Calu3 (cell line): ENCODE results near the gene NCAM2. TPM values are rescaled to one million over a fixed set of nuclear protein-coding genes. Genes with fewer than 3 reads are reported as not detected.

Source experiments
- BruUV-seq: library from RNA; stranded (reverse); fragments of 400-500 nt; replicated peaks from 2 replicates; lab custom pipeline; 2021; lab: Mats Ljungman, UMichigan
- CTCF ChIA-PET: fragments of 300-600 bp; sonication (Branson Sonifier 250); formaldehyde crosslinking; loops from one replicate; lab custom pipeline; 2022; ENCODE audit warnings: antibody characterized with exemption; lab: Charles Lee
- DNase-seq: peaks from one replicate; pipeline ENCODE4 v3.0.0; 2022
- H3K27ac Mint-ChIP-seq: one replicate; pipeline ENCODE4 v1.8.0; 2022; ENCODE audit warnings: mixed read lengths; ENCODE audit not compliant: unreplicated experiment
- H3K27me3 Mint-ChIP-seq: one replicate; pipeline ENCODE4 v1.8.0; 2022; ENCODE audit warnings: mixed read lengths; ENCODE audit not compliant: unreplicated experiment
- H3K36me3 Mint-ChIP-seq: one replicate; pipeline ENCODE4 v1.8.0; 2022; ENCODE audit warnings: mild to moderate bottlenecking, moderate library complexity, mixed read lengths; ENCODE audit not compliant: insufficient read depth, unreplicated experiment
- H3K4me1 Mint-ChIP-seq: one replicate; pipeline ENCODE4 v1.8.0; 2022; ENCODE audit warnings: mild to moderate bottlenecking, low read depth, mixed read lengths; ENCODE audit not compliant: unreplicated experiment
- H3K4me3 Mint-ChIP-seq: one replicate; pipeline ENCODE4 v1.8.0; 2022; ENCODE audit warnings: mild to moderate bottlenecking, low read depth, moderate library complexity, mixed read lengths; ENCODE audit not compliant: unreplicated experiment
- H3K9me3 Mint-ChIP-seq: one replicate; pipeline ENCODE4 v1.8.0; 2022; ENCODE audit warnings: low read depth, mixed read lengths; ENCODE audit not compliant: unreplicated experiment
- intact Hi-C: fragments of 100-400 bp; cut with micrococcal nuclease; formaldehyde crosslinking; loops from one replicate; pipeline ENCODE4 v1.10.0; 2022; ENCODE audit not compliant: unreplicated experiment
- total RNA-seq: library from RNA; stranded (reverse); gene quantifications from 2 replicates; pipeline ENCODE4 v1.2.3, GENCODE V29; 2022
- TF ChIP-seq, protein P1 (sequence below): fragments of 200-600 bp; IDR thresholded peaks from one replicate; pipeline ENCODE4 v1.8.0; 2022; ENCODE audit warnings: antibody characterized with exemption; ENCODE audit not compliant: unreplicated experiment

Gene NCAM2
- total RNA-seq, 1 experiment from 2014 or later = not detected

DNA sequence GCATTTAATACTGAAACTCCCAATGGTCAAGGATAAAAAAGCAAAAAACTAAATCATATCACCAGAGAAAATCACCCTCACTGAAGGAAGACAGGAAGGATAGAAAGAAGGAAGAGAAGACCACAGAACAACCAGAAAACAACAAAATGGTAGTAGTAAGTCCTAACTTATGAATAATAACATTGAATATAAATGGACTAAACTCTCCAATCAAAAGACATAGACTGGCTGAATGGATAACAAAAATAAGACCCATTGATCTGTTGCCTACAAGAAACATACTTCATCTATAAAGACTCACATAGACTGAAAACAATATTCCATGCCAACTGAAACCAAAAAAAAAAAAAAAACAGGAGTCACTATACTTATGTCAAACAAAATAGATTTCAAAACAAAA lies 347.7 kb downstream of the NCAM2 start:
- DNase-seq = no peak
- Mint-ChIP-seq H3K27me3 (no peaks in the 10 kb centered on the region), H3K27ac (no peak overlapping the region), H3K4me3 (no peak overlapping the region), H3K9me3 (peaks cover 10% of the 10 kb centered on the region), H3K4me1 (no peaks in the 10 kb centered on the region), H3K36me3 (no peaks in the 10 kb centered on the region)
- TF ChIP-seq, protein P1, sequence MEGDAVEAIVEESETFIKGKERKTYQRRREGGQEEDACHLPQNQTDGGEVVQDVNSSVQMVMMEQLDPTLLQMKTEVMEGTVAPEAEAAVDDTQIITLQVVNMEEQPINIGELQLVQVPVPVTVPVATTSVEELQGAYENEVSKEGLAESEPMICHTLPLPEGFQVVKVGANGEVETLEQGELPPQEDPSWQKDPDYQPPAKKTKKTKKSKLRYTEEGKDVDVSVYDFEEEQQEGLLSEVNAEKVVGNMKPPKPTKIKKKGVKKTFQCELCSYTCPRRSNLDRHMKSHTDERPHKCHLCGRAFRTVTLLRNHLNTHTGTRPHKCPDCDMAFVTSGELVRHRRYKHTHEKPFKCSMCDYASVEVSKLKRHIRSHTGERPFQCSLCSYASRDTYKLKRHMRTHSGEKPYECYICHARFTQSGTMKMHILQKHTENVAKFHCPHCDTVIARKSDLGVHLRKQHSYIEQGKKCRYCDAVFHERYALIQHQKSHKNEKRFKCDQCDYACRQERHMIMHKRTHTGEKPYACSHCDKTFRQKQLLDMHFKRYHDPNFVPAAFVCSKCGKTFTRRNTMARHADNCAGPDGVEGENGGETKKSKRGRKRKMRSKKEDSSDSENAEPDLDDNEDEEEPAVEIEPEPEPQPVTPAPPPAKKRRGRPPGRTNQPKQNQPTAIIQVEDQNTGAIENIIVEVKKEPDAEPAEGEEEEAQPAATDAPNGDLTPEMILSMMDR = no peak
- CTCF ChIA-PET = no interaction called here
- no TSS peak for BruUV-seq
- intact Hi-C loops = no loop called here

DNA sequence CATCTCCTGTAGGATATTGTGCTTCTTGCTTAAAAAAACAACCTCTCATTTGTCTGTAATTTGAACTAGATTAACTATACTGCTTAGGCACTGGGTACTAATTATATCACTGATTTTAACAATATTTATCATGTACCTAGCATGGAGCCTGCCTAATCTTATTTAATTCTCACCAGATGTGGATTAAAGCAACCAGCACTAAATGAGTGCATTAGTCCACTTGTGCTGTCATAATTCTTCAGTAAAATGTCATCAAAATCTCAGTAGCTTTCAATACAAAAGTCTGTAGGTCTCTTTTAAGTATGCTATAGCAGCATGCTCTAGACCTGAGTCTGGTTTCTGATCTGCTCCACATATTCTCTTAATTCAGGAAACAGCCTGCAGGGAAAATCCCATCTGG lies 368.1 kb downstream of the NCAM2 start:
- Mint-ChIP-seq H3K27me3 (no peaks in the 10 kb centered on the region), H3K27ac (no peak overlapping the region), H3K4me3 (no peak overlapping the region), H3K4me1 (no peaks in the 10 kb centered on the region), H3K36me3 (no peaks in the 10 kb centered on the region), H3K9me3 (peaks cover 4% of the 10 kb centered on the region)
- intact Hi-C loops = no loop called here
- TF ChIP-seq, protein P1 = no peak
- CTCF ChIA-PET = no interaction called here
- BruUV-seq = no TSS peak
- DNase-seq = no peak

DNA sequence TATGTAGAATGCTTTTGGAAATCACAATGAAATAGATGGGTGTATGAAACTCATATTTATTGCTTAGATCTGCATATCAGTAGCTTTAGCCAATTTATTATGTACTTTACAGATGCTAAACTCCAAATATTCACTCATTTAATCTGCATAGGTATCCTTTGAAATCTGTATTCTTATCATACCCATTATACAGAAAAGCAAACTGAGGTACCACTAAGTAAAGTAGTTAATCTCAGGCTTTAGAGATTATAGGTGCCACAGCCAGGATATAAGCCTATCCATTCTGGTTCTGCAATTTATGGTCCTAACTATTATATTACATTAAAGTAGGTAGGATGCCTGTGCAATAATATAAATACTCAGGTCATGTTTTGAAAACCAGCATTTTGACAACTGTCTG lies 369.4 kb downstream of the NCAM2 start:
- H3K27ac Mint-ChIP-seq = no peak overlapping the region
- CTCF ChIA-PET = no interaction called here
- BruUV-seq = no TSS peak
- H3K4me1 Mint-ChIP-seq = no peaks in the 10 kb centered on the region
- DNase-seq = no peak
- no peak overlapping the region for H3K4me3 Mint-ChIP-seq
- H3K36me3 Mint-ChIP-seq = no peaks in the 10 kb centered on the region
- H3K9me3 Mint-ChIP-seq = peaks cover 2% of the 10 kb centered on the region
- TF ChIP-seq, protein P1 = no peak
- intact Hi-C loops = no loop called here
- H3K27me3 Mint-ChIP-seq = no peaks in the 10 kb centered on the region

DNA sequence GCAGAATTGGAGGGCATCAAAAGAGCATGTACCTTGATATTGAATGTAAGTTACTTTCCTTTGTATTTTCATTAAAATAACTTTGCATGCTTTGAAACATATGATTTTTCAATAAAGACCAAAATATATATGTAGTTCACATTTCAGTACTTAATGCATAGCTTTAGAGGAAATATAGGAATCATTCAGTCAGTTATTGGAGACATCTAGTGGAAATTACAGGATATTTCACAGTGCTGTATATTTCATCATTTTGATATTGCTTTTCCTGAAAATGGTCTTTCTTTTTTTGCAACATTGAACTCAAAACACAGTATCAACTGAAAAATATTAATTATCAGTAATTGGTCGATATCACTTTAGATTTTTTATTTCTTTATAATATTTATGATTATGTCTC lies 375.8 kb downstream of the NCAM2 start:
- no peaks in the 10 kb centered on the region for H3K27me3 Mint-ChIP-seq
- H3K36me3 Mint-ChIP-seq = no peaks in the 10 kb centered on the region
- no TSS peak for BruUV-seq
- TF ChIP-seq, protein P1 = no peak
- intact Hi-C loops = no loop called here
- CTCF ChIA-PET = no interaction called here
- H3K9me3 Mint-ChIP-seq = peaks cover 3% of the 10 kb centered on the region
- no peak overlapping the region for H3K27ac Mint-ChIP-seq
- no peaks in the 10 kb centered on the region for H3K4me1 Mint-ChIP-seq
- DNase-seq = no peak
- no peak overlapping the region for H3K4me3 Mint-ChIP-seq
